GM23338 (cell line): ENCODE results near the gene FBXW2.

Experiments
- CREB1 ChIP-seq: fragments of 250-450 bp; sonication (Bioruptor Pico); IDR thresholded peaks from 2 replicates; pipeline ENCODE4 v1.5.0; 2020; ENCODE audit warnings: low read depth, mild to moderate bottlenecking, moderate library complexity
- EZH2 ChIP-seq: fragments of 200-600 bp; sonication (generic); IDR thresholded peaks from one replicate; pipeline ENCODE4 v1.8.0; 2017; ENCODE audit warnings: antibody characterized with exemption, mild to moderate bottlenecking, low read depth; ENCODE audit not compliant: unreplicated experiment
- EZH2phosphoT487 ChIP-seq: fragments of 200-600 bp; sonication (generic); IDR thresholded peaks from one replicate; pipeline ENCODE4 v1.8.1; 2018; ENCODE audit warnings: antibody characterized with exemption; ENCODE audit not compliant: unreplicated experiment
- NANOG ChIP-seq: IDR thresholded peaks from 2 replicates; pipeline ENCODE4 v1.6.1; 2016; ENCODE audit warnings: antibody characterized with exemption, borderline replicate concordance
- POLR2AphosphoS5 ChIP-seq: IDR thresholded peaks from 2 replicates; pipeline ENCODE4 v1.6.1; 2016; ENCODE audit warnings: antibody characterized with exemption, low read depth
- STAT1 ChIP-seq: IDR thresholded peaks from one replicate; pipeline ENCODE4 v1.6.1; 2016; ENCODE audit warnings: antibody characterized with exemption; ENCODE audit not compliant: unreplicated experiment
- ZNF331 ChIP-seq: fragments of 250-450 bp; sonication (Bioruptor Pico); IDR thresholded peaks from 2 replicates; pipeline ENCODE4 v1.5.0; 2020; ENCODE audit warnings: low read depth, mild to moderate bottlenecking, moderate library complexity
- TF ChIP-seq, protein P1 (sequence below), 2 experiments: fragments of 200-600 bp in 1 of 2; sonication (generic) in 1 of 2; conservative IDR thresholded peaks; 2 replicates each; pipeline versions ENCODE4 v1.5.1 to v1.6.1; 2016 to 2017; ENCODE audit warnings: antibody characterized with exemption in 2 of 2, low read depth in 2 of 2, mild to moderate bottlenecking in 2 of 2, moderate library complexity in 1 of 2
- TF ChIP-seq, protein P2 (sequence below): IDR thresholded peaks from 2 replicates; pipeline ENCODE4 v1.6.1; 2016; ENCODE audit warnings: antibody characterized with exemption
- TF ChIP-seq, protein P3 (sequence below): IDR thresholded peaks from one replicate; pipeline ENCODE4 v1.6.1; 2018; ENCODE audit warnings: antibody characterized with exemption; ENCODE audit not compliant: unreplicated experiment
- TF ChIP-seq, protein P4 (sequence below): fragments of 250-450 bp; sonication (Bioruptor Pico); IDR thresholded peaks from 2 replicates; pipeline ENCODE4 v1.5.0; 2020; ENCODE audit warnings: mild to moderate bottlenecking, moderate library complexity

DNA sequence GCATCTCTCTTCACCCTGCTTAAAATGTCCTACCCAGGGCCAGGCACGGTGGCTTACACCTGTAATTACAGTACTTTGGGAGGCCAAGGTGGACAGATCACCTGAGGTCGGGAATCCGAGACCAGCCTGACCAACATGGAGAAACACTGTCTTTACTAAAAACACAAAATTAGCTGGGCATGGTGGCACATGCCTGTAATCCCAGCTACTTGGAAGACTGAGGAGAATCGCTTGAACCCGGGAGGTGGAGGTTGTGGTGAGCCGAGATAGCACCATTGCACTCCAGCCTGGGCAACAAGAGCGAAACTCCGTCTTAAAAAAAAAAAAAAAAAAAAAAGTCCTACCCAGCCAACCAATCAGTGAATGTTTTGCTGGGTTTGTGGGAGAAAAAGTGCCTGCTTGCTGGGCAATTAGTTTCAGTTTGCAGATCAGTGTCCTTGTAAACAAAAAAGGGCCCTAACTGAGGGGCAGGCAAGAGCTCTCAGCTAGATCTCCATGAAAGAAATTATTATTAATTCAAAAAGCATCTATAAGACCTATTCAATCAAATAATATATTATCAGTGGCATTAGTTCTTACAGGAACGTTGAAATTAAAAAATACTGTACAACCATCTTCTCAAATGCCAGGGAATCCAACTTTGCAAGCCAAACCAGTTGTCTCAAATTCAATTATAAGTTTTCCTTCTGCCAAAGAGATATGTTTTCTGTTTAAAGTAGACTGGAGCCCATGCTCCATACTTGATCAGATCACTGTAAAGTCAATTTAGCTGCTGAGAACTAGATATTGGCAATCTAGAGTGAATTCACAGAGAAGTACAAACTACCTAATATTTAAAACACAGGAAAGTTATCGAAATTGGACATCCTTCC is 82.9 kb downstream of the FBXW2 start:
- TF ChIP-seq EZH2 (no peak), POLR2AphosphoS5 (no peak), NANOG (no peak), STAT1 (no peak), CREB1 (CRISPR knock-in tag) (no peak), ZNF331 (CRISPR knock-in tag) (no peak), EZH2phosphoT487 (no peak)
- TF ChIP-seq, protein P1, sequence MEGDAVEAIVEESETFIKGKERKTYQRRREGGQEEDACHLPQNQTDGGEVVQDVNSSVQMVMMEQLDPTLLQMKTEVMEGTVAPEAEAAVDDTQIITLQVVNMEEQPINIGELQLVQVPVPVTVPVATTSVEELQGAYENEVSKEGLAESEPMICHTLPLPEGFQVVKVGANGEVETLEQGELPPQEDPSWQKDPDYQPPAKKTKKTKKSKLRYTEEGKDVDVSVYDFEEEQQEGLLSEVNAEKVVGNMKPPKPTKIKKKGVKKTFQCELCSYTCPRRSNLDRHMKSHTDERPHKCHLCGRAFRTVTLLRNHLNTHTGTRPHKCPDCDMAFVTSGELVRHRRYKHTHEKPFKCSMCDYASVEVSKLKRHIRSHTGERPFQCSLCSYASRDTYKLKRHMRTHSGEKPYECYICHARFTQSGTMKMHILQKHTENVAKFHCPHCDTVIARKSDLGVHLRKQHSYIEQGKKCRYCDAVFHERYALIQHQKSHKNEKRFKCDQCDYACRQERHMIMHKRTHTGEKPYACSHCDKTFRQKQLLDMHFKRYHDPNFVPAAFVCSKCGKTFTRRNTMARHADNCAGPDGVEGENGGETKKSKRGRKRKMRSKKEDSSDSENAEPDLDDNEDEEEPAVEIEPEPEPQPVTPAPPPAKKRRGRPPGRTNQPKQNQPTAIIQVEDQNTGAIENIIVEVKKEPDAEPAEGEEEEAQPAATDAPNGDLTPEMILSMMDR (conservative IDR thresholded peaks at IDR 0.05; ENCODE audit: low read depth in 2 of 2), result no peak
- TF ChIP-seq, protein P2, sequence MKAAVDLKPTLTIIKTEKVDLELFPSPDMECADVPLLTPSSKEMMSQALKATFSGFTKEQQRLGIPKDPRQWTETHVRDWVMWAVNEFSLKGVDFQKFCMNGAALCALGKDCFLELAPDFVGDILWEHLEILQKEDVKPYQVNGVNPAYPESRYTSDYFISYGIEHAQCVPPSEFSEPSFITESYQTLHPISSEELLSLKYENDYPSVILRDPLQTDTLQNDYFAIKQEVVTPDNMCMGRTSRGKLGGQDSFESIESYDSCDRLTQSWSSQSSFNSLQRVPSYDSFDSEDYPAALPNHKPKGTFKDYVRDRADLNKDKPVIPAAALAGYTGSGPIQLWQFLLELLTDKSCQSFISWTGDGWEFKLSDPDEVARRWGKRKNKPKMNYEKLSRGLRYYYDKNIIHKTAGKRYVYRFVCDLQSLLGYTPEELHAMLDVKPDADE, result no peak
- TF ChIP-seq, protein P3, sequence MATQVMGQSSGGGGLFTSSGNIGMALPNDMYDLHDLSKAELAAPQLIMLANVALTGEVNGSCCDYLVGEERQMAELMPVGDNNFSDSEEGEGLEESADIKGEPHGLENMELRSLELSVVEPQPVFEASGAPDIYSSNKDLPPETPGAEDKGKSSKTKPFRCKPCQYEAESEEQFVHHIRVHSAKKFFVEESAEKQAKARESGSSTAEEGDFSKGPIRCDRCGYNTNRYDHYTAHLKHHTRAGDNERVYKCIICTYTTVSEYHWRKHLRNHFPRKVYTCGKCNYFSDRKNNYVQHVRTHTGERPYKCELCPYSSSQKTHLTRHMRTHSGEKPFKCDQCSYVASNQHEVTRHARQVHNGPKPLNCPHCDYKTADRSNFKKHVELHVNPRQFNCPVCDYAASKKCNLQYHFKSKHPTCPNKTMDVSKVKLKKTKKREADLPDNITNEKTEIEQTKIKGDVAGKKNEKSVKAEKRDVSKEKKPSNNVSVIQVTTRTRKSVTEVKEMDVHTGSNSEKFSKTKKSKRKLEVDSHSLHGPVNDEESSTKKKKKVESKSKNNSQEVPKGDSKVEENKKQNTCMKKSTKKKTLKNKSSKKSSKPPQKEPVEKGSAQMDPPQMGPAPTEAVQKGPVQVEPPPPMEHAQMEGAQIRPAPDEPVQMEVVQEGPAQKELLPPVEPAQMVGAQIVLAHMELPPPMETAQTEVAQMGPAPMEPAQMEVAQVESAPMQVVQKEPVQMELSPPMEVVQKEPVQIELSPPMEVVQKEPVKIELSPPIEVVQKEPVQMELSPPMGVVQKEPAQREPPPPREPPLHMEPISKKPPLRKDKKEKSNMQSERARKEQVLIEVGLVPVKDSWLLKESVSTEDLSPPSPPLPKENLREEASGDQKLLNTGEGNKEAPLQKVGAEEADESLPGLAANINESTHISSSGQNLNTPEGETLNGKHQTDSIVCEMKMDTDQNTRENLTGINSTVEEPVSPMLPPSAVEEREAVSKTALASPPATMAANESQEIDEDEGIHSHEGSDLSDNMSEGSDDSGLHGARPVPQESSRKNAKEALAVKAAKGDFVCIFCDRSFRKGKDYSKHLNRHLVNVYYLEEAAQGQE, result no peak
- TF ChIP-seq, protein P4, sequence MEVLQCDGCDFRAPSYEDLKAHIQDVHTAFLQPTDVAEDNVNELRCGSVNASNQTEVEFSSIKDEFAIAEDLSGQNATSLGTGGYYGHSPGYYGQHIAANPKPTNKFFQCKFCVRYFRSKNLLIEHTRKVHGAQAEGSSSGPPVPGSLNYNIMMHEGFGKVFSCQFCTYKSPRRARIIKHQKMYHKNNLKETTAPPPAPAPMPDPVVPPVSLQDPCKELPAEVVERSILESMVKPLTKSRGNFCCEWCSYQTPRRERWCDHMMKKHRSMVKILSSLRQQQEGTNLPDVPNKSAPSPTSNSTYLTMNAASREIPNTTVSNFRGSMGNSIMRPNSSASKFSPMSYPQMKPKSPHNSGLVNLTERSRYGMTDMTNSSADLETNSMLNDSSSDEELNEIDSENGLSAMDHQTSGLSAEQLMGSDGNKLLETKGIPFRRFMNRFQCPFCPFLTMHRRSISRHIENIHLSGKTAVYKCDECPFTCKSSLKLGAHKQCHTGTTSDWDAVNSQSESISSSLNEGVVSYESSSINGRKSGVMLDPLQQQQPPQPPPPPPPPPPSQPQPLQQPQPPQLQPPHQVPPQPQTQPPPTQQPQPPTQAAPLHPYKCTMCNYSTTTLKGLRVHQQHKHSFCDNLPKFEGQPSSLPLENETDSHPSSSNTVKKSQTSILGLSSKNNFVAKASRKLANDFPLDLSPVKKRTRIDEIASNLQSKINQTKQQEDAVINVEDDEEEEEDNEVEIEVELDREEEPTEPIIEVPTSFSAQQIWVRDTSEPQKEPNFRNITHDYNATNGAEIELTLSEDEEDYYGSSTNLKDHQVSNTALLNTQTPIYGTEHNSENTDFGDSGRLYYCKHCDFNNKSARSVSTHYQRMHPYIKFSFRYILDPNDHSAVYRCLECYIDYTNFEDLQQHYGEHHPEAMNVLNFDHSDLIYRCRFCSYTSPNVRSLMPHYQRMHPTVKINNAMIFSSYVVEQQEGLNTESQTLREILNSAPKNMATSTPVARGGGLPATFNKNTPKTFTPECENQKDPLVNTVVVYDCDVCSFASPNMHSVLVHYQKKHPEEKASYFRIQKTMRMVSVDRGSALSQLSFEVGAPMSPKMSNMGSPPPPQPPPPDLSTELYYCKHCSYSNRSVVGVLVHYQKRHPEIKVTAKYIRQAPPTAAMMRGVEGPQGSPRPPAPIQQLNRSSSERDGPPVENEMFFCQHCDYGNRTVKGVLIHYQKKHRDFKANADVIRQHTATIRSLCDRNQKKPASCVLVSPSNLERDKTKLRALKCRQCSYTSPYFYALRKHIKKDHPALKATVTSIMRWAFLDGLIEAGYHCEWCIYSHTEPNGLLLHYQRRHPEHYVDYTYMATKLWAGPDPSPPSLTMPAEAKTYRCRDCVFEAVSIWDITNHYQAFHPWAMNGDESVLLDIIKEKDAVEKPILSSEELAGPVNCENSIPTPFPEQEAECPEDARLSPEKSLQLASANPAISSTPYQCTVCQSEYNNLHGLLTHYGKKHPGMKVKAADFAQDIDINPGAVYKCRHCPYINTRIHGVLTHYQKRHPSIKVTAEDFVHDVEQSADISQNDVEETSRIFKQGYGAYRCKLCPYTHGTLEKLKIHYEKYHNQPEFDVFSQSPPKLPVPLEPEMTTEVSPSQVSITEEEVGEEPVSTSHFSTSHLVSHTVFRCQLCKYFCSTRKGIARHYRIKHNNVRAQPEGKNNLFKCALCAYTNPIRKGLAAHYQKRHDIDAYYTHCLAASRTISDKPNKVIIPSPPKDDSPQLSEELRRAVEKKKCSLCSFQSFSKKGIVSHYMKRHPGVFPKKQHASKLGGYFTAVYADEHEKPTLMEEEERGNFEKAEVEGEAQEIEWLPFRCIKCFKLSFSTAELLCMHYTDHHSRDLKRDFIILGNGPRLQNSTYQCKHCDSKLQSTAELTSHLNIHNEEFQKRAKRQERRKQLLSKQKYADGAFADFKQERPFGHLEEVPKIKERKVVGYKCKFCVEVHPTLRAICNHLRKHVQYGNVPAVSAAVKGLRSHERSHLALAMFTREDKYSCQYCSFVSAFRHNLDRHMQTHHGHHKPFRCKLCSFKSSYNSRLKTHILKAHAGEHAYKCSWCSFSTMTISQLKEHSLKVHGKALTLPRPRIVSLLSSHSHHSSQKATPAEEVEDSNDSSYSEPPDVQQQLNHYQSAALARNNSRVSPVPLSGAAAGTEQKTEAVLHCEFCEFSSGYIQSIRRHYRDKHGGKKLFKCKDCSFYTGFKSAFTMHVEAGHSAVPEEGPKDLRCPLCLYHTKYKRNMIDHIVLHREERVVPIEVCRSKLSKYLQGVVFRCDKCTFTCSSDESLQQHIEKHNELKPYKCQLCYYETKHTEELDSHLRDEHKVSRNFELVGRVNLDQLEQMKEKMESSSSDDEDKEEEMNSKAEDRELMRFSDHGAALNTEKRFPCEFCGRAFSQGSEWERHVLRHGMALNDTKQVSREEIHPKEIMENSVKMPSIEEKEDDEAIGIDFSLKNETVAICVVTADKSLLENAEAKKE, result no peak
